Esophagus muscularis mucosa (tissue), 4 donors: Measurements from ENCODE around the gene STEEP1.

Experiments used
- CTCF ChIP-seq, 3 experiments: fragments of 200-600 bp in 2 of 3; fragments of 450-650 bp in 1 of 3; sonication (generic) in 2 of 3; IDR thresholded peaks; one replicate each; pipeline ENCODE4 v1.5.1; 2017 to 2019; ENCODE audit warnings: antibody characterized with exemption in 3 of 3, mild to moderate bottlenecking in 2 of 3, moderate library complexity in 1 of 3
- EP300 ChIP-seq: sonication (generic); formaldehyde crosslinking; IDR thresholded peaks from one replicate; pipeline ENCODE4 v1.6.1; 2017; ENCODE audit warnings: antibody characterized with exemption
- POLR2A ChIP-seq: fragments of 450-650 bp; IDR thresholded peaks from one replicate; pipeline ENCODE4 v1.6.1; 2017; ENCODE audit warnings: antibody characterized with exemption, moderate library complexity, mild to moderate bottlenecking, low read depth
- POLR2AphosphoS5 ChIP-seq, 2 donors: sonication (generic); formaldehyde crosslinking; IDR thresholded peaks; one replicate each; pipeline ENCODE4 v1.6.1; 2017; ENCODE audit warnings: antibody characterized with exemption in 2 of 2

GRCh38 chrX:119579414-119579813 is 14.2 kb upstream of the STEEP1 start:
- TF ChIP-seq CTCF (IDR thresholded peaks at IDR 0.05): no peak
- TF ChIP-seq POLR2A: no peak
- TF ChIP-seq POLR2AphosphoS5 (IDR thresholded peaks at IDR 0.05): no peak
- no peak for TF ChIP-seq EP300
